SK-N-SH (cell line): ENCODE measurements around the gene ANO2. TPM values are rescaled to one million over a fixed set of nuclear protein-coding genes. Genes with fewer than 3 reads are reported as not detected.

Experiments
- CTCF ChIA-PET: fragments of 300-600, 350-600 bp; formaldehyde crosslinking; extraction: SDS; loops from one replicate; lab custom pipeline; 2021; lab: Yijun Ruan, JAX
- POLR2A ChIA-PET: fragments of 350-600 bp; sonication (Branson Sonifier 250); formaldehyde crosslinking; extraction: SDS; loops from one replicate; lab custom pipeline; 2020; ENCODE audit warnings: antibody characterized with exemption, inconsistent platforms; lab: Yijun Ruan, JAX
- DNase-seq: peaks from one replicate; pipeline ENCODE4 v3.0.0; 2012
- H2AFZ ChIP-seq: fragments of 200-600 bp; sonication (generic); 2 replicates; pipeline ENCODE4 v1.8.1; 2016; ENCODE audit warnings: antibody characterized with exemption, mild to moderate bottlenecking, low read depth
- H3F3A ChIP-seq: fragments of 200-600 bp; sonication (generic); replicated peaks from 2 replicates; pipeline ENCODE3; 2016; ENCODE audit warnings: antibody characterized with exemption, mild to moderate bottlenecking; ENCODE audit not compliant: insufficient read depth
- H3K27ac ChIP-seq, 2 experiments: fragments of 200-500 bp in 1 of 2; fragments of 200-600 bp in 1 of 2; sonication (Bioruptor generic) in 1 of 2; sonication (generic), shearing (Covaris generic) in 1 of 2; 2 replicates each; pipeline versions ENCODE4 v1.5.1 to v1.6.1; 2014 to 2016; ENCODE audit warnings: low read depth in 2 of 2, inconsistent platforms in 1 of 2, low read length in 1 of 2, mild to moderate bottlenecking in 1 of 2, mixed read lengths in 1 of 2
- H3K27me3 ChIP-seq: fragments of 200-600 bp; sonication (generic), shearing (Covaris generic); 2 replicates; pipeline ENCODE4 v1.6.1; 2016; ENCODE audit warnings: mixed run types; ENCODE audit not compliant: insufficient read depth
- H3K36me3 ChIP-seq, 2 experiments: fragments of 200-500 bp in 1 of 2; fragments of 200-600 bp in 1 of 2; sonication (Bioruptor generic) in 1 of 2; sonication (generic) in 1 of 2; replicated peaks in 1 of 2; 2 replicates each; pipeline versions ENCODE3 to v1.5.1; 2014 to 2016; ENCODE audit warnings: low read length in 1 of 2, mild to moderate bottlenecking in 1 of 2; ENCODE audit not compliant: insufficient read depth in 2 of 2, control insufficient read depth in 1 of 2
- H3K4me1 ChIP-seq, 2 experiments: fragments of 200-500 bp in 1 of 2; fragments of 200-600 bp in 1 of 2; sonication (Bioruptor generic) in 1 of 2; sonication (generic), shearing (Covaris generic) in 1 of 2; 2 replicates each; pipeline versions ENCODE4 v1.5.1 to v1.6.1; 2014 to 2016; ENCODE audit warnings: low read depth in 1 of 2, low read length in 1 of 2, mixed run types in 1 of 2; ENCODE audit not compliant: insufficient read depth in 2 of 2, control insufficient read depth in 1 of 2
- H3K4me2 ChIP-seq: fragments of 200-600 bp; sonication (generic), shearing (Covaris generic); 2 replicates; pipeline ENCODE4 v1.6.1; 2017; ENCODE audit warnings: mixed run types
- H3K4me3 ChIP-seq, 2 experiments: fragments of 200-500 bp in 1 of 2; fragments of 200-600 bp in 1 of 2; sonication (Bioruptor generic) in 1 of 2; sonication (generic), shearing (Covaris generic) in 1 of 2; 2 replicates each; pipeline versions ENCODE4 v1.5.1 to v1.8.1; 2014 to 2016; ENCODE audit warnings: low read depth in 2 of 2, inconsistent platforms in 1 of 2, low read length in 1 of 2, mild to moderate bottlenecking in 1 of 2, mixed read lengths in 1 of 2, moderate library complexity in 1 of 2
- H3K79me2 ChIP-seq: fragments of 200-600 bp; sonication (generic); 2 replicates; pipeline ENCODE4 v1.8.1; 2017; ENCODE audit warnings: mild to moderate bottlenecking; ENCODE audit not compliant: insufficient read depth
- H3K9ac ChIP-seq: fragments of 200-600 bp; sonication (generic); 2 replicates; pipeline ENCODE4 v1.6.1; 2017; ENCODE audit warnings: mixed run types
- H3K9me2 ChIP-seq: fragments of 200-600 bp; sonication (generic); 2 replicates; pipeline ENCODE4 v1.6.1; 2017; ENCODE audit warnings: mixed run types
- H3K9me3 ChIP-seq: fragments of 200-600 bp; sonication (generic); 2 replicates; pipeline ENCODE4 v1.6.1; 2017; ENCODE audit warnings: mixed run types, mild to moderate bottlenecking, moderate library complexity
- H4K20me1 ChIP-seq: fragments of 200-600 bp; sonication (generic); 2 replicates; pipeline ENCODE4 v1.6.1; 2017; ENCODE audit warnings: mild to moderate bottlenecking, mixed run types; ENCODE audit not compliant: insufficient read depth
- FOSL2 ChIP-seq: IDR thresholded peaks from 2 replicates; pipeline ENCODE4 v1.4.0; 2012; ENCODE audit warnings: low read depth, mild to moderate bottlenecking, moderate library complexity, borderline replicate concordance
- FOXJ3 ChIP-seq: sonication (generic); formaldehyde crosslinking; IDR thresholded peaks from 2 replicates; pipeline ENCODE4 v1.5.1; 2020; ENCODE audit warnings: mild to moderate bottlenecking, missing genetic modification reagents
- FOXM1 ChIP-seq: IDR thresholded peaks from 2 replicates; pipeline ENCODE4 v1.4.0; 2012; ENCODE audit warnings: low read depth, mild to moderate bottlenecking
- GATA2 ChIP-seq: sonication (generic); formaldehyde crosslinking; IDR thresholded peaks from 2 replicates; pipeline ENCODE4 v1.5.0; 2020; ENCODE audit warnings: mild to moderate bottlenecking, missing genetic modification reagents
- JUND ChIP-seq: IDR thresholded peaks from 2 replicates; pipeline ENCODE4 v1.4.0; 2012
- MXI1 ChIP-seq: IDR thresholded peaks from 2 replicates; pipeline ENCODE4 v1.6.1; 2012; ENCODE audit warnings: mild to moderate bottlenecking, low read depth, low read length, improper control_type of control experiment
- NFIC ChIP-seq: IDR thresholded peaks from 2 replicates; pipeline ENCODE4 v1.4.0; 2012; ENCODE audit warnings: borderline replicate concordance
- POLR2AphosphoS5 ChIP-seq: IDR thresholded peaks from 2 replicates; pipeline ENCODE4 v1.6.1; 2012; ENCODE audit warnings: low read depth, low read length
- RFX5 ChIP-seq: IDR thresholded peaks from 2 replicates; pipeline ENCODE4 v1.6.1; 2012; ENCODE audit warnings: mild to moderate bottlenecking, improper control_type of control experiment, low read length
- SIN3A ChIP-seq: IDR thresholded peaks from 2 replicates; pipeline ENCODE4 v1.6.1; 2012; ENCODE audit warnings: low read depth, mild to moderate bottlenecking, low read length, moderate library complexity, borderline replicate concordance
- SMC3 ChIP-seq: IDR thresholded peaks from 2 replicates; pipeline ENCODE4 v1.6.1; 2012; ENCODE audit warnings: low read depth, low read length, improper control_type of control experiment
- TAF1 ChIP-seq: IDR thresholded peaks from 2 replicates; pipeline ENCODE4 v1.6.1; 2012; ENCODE audit warnings: low read depth, mild to moderate bottlenecking, low read length, moderate library complexity, borderline replicate concordance
- TEAD4 ChIP-seq: IDR thresholded peaks from 2 replicates; pipeline ENCODE4 v1.4.0; 2012; ENCODE audit warnings: mild to moderate bottlenecking, borderline replicate concordance; ENCODE audit not compliant: insufficient read depth
- YY1 ChIP-seq: IDR thresholded peaks from 2 replicates; pipeline ENCODE4 v1.4.0; 2012; ENCODE audit warnings: low read depth, mild to moderate bottlenecking
- WGBS: methylation state at CpG from one replicate; pipeline ENCODE4 v1.1.6; 2017; ENCODE audit warnings: low lambda C conversion rate; 5-methylcytosine and 5-hydroxymethylcytosine counted together
- polyA plus RNA-seq, 3 experiments: library from polyadenylated mRNA; depleted of rRNA; stranded (reverse); fragments of >200 nt; gene quantifications; 2 replicates each; pipeline ENCODE4 v1.2.3, GENCODE V29; 2012
- TF ChIP-seq, protein P1 (sequence below): IDR thresholded peaks from 2 replicates; pipeline ENCODE4; 2012
- TF ChIP-seq, protein P2 (sequence below): fragments of 150-350 bp; IDR thresholded peaks from 2 replicates; pipeline ENCODE4 v1.6.1; 2016; ENCODE audit warnings: mild to moderate bottlenecking, low read depth, low read length
- TF ChIP-seq, protein P3 (sequence below): fragments of 150-350 bp; IDR thresholded peaks from 2 replicates; pipeline ENCODE4 v1.6.1; 2017; ENCODE audit warnings: antibody characterized with exemption, low read length, low read depth, borderline replicate concordance

Gene ANO2
- polyA plus RNA-seq, 1 of the 3 experiments (the other 2 are of a cell fraction), result not detected

DNA sequence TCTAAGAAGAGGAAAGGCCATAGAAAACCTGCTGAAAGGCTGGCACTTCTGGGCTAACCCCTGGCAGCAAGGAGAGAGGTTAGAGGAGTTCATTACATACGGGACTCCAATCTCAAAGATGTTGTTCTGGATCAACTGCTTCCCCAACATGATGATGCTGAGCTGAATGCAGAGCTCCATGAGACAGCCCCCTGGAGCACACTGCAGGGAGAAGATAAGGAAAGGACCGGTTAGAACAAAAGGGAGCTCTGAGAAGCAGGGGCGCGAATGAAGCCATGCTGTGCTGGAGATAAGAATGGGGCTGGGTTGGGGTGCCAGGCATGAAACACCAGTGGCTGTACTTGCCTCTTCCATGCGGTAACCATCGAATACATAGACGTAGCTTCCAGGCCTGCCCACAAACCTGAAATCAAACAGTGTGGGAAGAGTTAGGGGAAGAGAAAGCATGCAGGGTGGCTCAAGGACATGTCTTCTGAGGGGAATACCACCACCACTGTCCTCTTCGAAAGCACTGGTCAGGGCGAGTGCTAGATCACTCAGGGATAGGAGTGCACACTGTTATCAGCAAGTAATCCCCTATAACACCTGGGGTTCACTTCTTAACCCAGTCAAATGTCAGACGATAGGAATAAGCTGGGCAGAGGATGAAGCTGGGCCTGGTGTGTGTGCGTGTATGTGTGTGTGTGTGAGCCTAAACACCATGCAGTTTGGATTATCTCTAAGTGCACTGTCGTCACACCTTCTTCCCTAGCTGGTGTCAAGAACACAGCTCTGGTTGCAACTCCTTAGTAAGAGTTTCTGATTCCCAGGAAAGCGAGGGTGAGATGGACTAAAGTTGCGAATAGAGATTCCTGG lies 332.3 kb downstream of the ANO2 start (continued):
- TF ChIP-seq RFX5, result no peak
- TF ChIP-seq, protein P1, sequence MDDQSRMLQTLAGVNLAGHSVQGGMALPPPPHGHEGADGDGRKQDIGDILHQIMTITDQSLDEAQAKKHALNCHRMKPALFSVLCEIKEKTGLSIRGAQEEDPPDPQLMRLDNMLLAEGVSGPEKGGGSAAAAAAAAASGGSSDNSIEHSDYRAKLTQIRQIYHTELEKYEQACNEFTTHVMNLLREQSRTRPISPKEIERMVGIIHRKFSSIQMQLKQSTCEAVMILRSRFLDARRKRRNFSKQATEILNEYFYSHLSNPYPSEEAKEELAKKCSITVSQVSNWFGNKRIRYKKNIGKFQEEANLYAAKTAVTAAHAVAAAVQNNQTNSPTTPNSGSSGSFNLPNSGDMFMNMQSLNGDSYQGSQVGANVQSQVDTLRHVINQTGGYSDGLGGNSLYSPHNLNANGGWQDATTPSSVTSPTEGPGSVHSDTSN, result no peak

DNA sequence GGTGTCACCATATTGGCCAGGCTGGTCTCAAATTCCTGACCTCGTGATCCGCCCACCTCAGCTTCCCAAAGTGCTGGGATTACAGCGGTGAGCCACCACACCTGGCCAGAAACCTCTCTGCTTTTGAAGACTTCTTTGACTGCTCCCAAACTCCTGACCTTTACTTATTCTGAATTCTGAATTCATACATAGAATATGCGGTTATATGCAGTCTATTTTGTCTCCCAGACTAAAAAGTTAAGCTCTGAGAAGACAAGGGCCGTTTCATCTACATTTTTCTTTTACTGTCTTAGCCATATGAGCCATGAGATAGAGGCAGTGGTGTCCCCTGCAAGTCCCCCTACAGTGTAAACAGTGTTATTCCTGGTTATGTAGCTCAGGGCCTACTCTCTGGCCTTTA lies 333.9 kb downstream of the ANO2 start:
- TF ChIP-seq SIN3A, result no peak
- no peak for TF ChIP-seq POLR2AphosphoS5
- no peak for TF ChIP-seq FOSL2
- TF ChIP-seq MXI1, result no peak
- TF ChIP-seq FOXM1, result no peak
- TF ChIP-seq, protein P2, sequence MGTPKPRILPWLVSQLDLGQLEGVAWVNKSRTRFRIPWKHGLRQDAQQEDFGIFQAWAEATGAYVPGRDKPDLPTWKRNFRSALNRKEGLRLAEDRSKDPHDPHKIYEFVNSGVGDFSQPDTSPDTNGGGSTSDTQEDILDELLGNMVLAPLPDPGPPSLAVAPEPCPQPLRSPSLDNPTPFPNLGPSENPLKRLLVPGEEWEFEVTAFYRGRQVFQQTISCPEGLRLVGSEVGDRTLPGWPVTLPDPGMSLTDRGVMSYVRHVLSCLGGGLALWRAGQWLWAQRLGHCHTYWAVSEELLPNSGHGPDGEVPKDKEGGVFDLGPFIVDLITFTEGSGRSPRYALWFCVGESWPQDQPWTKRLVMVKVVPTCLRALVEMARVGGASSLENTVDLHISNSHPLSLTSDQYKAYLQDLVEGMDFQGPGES, result no peak
- no peak for TF ChIP-seq TEAD4
- TF ChIP-seq, protein P3, sequence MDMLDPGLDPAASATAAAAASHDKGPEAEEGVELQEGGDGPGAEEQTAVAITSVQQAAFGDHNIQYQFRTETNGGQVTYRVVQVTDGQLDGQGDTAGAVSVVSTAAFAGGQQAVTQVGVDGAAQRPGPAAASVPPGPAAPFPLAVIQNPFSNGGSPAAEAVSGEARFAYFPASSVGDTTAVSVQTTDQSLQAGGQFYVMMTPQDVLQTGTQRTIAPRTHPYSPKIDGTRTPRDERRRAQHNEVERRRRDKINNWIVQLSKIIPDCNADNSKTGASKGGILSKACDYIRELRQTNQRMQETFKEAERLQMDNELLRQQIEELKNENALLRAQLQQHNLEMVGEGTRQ, result no peak
- TF ChIP-seq SMC3, result no peak
- no peak for TF ChIP-seq JUND
- no peak for TF ChIP-seq FOXJ3 (CRISPR knock-in tag)
- no peak for TF ChIP-seq NFIC
- TF ChIP-seq GATA2 (CRISPR knock-in tag), result no peak
- TF ChIP-seq RFX5, result no peak
- no peak for TF ChIP-seq TAF1
- TF ChIP-seq YY1, result no peak
- TF ChIP-seq, protein P1, result no peak
- H3K4me3 ChIP-seq, result no peak overlapping the region
- no peak overlapping the region for H3K27ac ChIP-seq
- H3K4me1 ChIP-seq, result no peaks in the 10 kb centered on the region
- H4K20me1 ChIP-seq, result no peaks in the 10 kb centered on the region
- no peak overlapping the region for H3K4me2 ChIP-seq
- WGBS, result 7% methylated on average over 5 of the region's 5 CpGs
- DNase-seq, result no peak
- no peaks in the 10 kb centered on the region for H3K36me3 ChIP-seq
- H2AFZ ChIP-seq, result no peak overlapping the region
- H3K9me2 ChIP-seq, result no peaks in the 10 kb centered on the region
- H3K79me2 ChIP-seq, result no peaks in the 10 kb centered on the region
- POLR2A ChIA-PET, result no interaction called here
- H3K9me3 ChIP-seq, result no peaks in the 10 kb centered on the region
- H3K9ac ChIP-seq, result no peak overlapping the region
- H3K27me3 ChIP-seq, result peaks cover 36% of the 10 kb centered on the region; the same call in 1 of the 2 replicates
- H3F3A ChIP-seq, result no peaks in the 10 kb centered on the region
- CTCF ChIA-PET, result no interaction called here
